CD4-positive, alpha-beta T cell treated with Interleukin-6 for 4 hours (primary cell): ENCODE measurements around the gene NEK10.

Experiments
- DNase-seq: peaks from one replicate; pipeline ENCODE4 v3.0.0-alpha.2; 2020; ENCODE audit warnings: mixed read lengths

NEK10 gene

GRCh38 chr3:27090275-27091041 is 278.7 kb downstream of the NEK10 start:
- no peak for DNase-seq

- DNase-seq = no peak
These were observed 279.5 kb downstream of the NEK10 start for GRCh38 chr3:27089645-27090044.

GRCh38 chr3:27089068-27089467 is 280.1 kb downstream of the NEK10 start:
- no peak for DNase-seq

GRCh38 chr3:27085829-27086730 is 283.1 kb downstream of the NEK10 start:
- DNase-seq = no peak

- no peak for DNase-seq
These were observed 287.1 kb downstream of the NEK10 start for GRCh38 chr3:27081992-27082607.

GRCh38 chr3:27081566-27081965 is 287.6 kb downstream of the NEK10 start:
- no peak for DNase-seq

- DNase-seq = no peak
These were observed 289.0 kb downstream of the NEK10 start for GRCh38 chr3:27080258-27080525.

GRCh38 chr3:27079427-27080257 is 289.5 kb downstream of the NEK10 start:
- no peak for DNase-seq

- no peak for DNase-seq
These were observed 290.8 kb downstream of the NEK10 start for GRCh38 chr3:27078246-27078913.

- no peak for DNase-seq
These were observed 292.2 kb downstream of the NEK10 start for GRCh38 chr3:27076815-27077630.

- no peak for DNase-seq
These were observed 294.3 kb downstream of the NEK10 start for GRCh38 chr3:27074914-27075313.

- DNase-seq = no peak
These were observed 295.3 kb downstream of the NEK10 start for GRCh38 chr3:27073912-27074311.

GRCh38 chr3:27072810-27073651 is 296.2 kb downstream of the NEK10 start:
- DNase-seq = no peak

- no peak for DNase-seq
These were observed 308.8 kb downstream of the NEK10 start for GRCh38 chr3:27060336-27060735.
